Loucy (cell line): Measurements from ENCODE around the gene CCDC70.

Experiments used
- H2AFZ ChIP-seq: fragments of 200-600 bp; sonication (generic); 2 replicates; pipeline ENCODE4 v1.6.0; 2016; ENCODE audit warnings: antibody characterized with exemption, mild to moderate bottlenecking, low read length, moderate library complexity
- H3F3A ChIP-seq: fragments of 200-600 bp; 2 replicates; pipeline ENCODE4 v1.6.0; 2016; ENCODE audit warnings: antibody characterized with exemption, low read depth, mild to moderate bottlenecking
- H3K27me3 ChIP-seq: fragments of 200-600 bp; sonication (generic); 2 replicates; pipeline ENCODE4 v1.6.1; 2014; ENCODE audit warnings: low read length, mild to moderate bottlenecking; ENCODE audit not compliant: insufficient read depth, poor library complexity, severe bottlenecking
- H3K36me3 ChIP-seq: fragments of 200-600 bp; sonication (generic); 2 replicates; pipeline ENCODE4 v1.6.1; 2016; ENCODE audit warnings: low read length; ENCODE audit not compliant: insufficient read depth
- H3K4me1 ChIP-seq: fragments of 200-600 bp; sonication (generic); 2 replicates; pipeline ENCODE4 v1.5.1; 2014; ENCODE audit warnings: low read length, mild to moderate bottlenecking; ENCODE audit not compliant: insufficient read depth, poor library complexity, severe bottlenecking
- H3K4me2 ChIP-seq: fragments of 200-600 bp; sonication (generic); 2 replicates; pipeline ENCODE4 v1.6.0; 2014; ENCODE audit warnings: antibody characterized with exemption, low read length, low read depth, mild to moderate bottlenecking; ENCODE audit not compliant: poor library complexity, severe bottlenecking
- H3K4me3 ChIP-seq: fragments of 200-600 bp; sonication (generic); 2 replicates; pipeline ENCODE4 v1.5.1; 2014; ENCODE audit warnings: low read length, mild to moderate bottlenecking, mixed read lengths; ENCODE audit not compliant: poor library complexity, severe bottlenecking
- H3K79me2 ChIP-seq: fragments of 200-600 bp; sonication (generic); 2 replicates; pipeline ENCODE4 v1.6.1; 2014; ENCODE audit warnings: low read length; ENCODE audit not compliant: insufficient read depth
- H3K9ac ChIP-seq: fragments of 200-600 bp; sonication (generic); 2 replicates; pipeline ENCODE4 v1.6.0; 2014; ENCODE audit warnings: mild to moderate bottlenecking, low read depth, low read length, moderate library complexity; ENCODE audit not compliant: poor library complexity, severe bottlenecking
- H3K9me2 ChIP-seq: fragments of 200-600 bp; sonication (generic); replicated peaks from 2 replicates; pipeline ENCODE4 v1.6.1; 2016; ENCODE audit warnings: low read depth, low read length, mixed read lengths
- H3K9me3 ChIP-seq: fragments of 200-600 bp; sonication (generic); 2 replicates; pipeline ENCODE4 v1.6.1; 2014; ENCODE audit warnings: mild to moderate bottlenecking, antibody characterized with exemption, low read length, low read depth; ENCODE audit not compliant: insufficient read depth
- H4K20me1 ChIP-seq: fragments of 200-600 bp; sonication (generic); 2 replicates; pipeline ENCODE4 v1.6.0; 2014; ENCODE audit warnings: antibody characterized with exemption, low read length, mild to moderate bottlenecking; ENCODE audit not compliant: insufficient read depth, poor library complexity, severe bottlenecking
- CTCF ChIP-seq: fragments of 200-600 bp; sonication (generic); conservative IDR thresholded peaks from 2 replicates; pipeline ENCODE4 v1.5.1; 2014; ENCODE audit warnings: mild to moderate bottlenecking, antibody characterized with exemption, low read length
- EZH2phosphoT487 ChIP-seq: fragments of 200-600 bp; IDR thresholded peaks from 2 replicates; pipeline ENCODE4 v1.6.1; 2018; ENCODE audit warnings: antibody characterized with exemption, mild to moderate bottlenecking, moderate library complexity, borderline replicate concordance

The CCDC70 gene

GRCh38 chr13:51825681-51826254 lies 36.0 kb upstream of the CCDC70 start:
- H3K36me3 ChIP-seq, result no peaks in the 10 kb centered on the region
- no peak for TF ChIP-seq EZH2phosphoT487
- no peak for TF ChIP-seq CTCF
- H3K9me3 ChIP-seq, result no peaks in the 10 kb centered on the region
- peaks cover 54% of the 10 kb centered on the region for H3K4me1 ChIP-seq
- peak overlapping the region; percentile 68 for H3K4me2 ChIP-seq
- no peaks in the 10 kb centered on the region for H3K9me2 ChIP-seq
- no peaks in the 10 kb centered on the region for H4K20me1 ChIP-seq
- H3F3A ChIP-seq, result peaks cover 11% of the 10 kb centered on the region
- no peak overlapping the region for H3K4me3 ChIP-seq
- peak overlapping the region; percentile 25 for H3K9ac ChIP-seq
- H2AFZ ChIP-seq, result no peak overlapping the region
- no peaks in the 10 kb centered on the region for H3K79me2 ChIP-seq
- H3K27me3 ChIP-seq, result no peaks in the 10 kb centered on the region

GRCh38 chr13:51826606-51827005 lies 35.2 kb upstream of the CCDC70 start:
- no peaks in the 10 kb centered on the region for H3K79me2 ChIP-seq
- no peak overlapping the region for H2AFZ ChIP-seq
- no peaks in the 10 kb centered on the region for H3K9me3 ChIP-seq
- H3K4me2 ChIP-seq, result peak overlapping the region; percentile 10
- no peaks in the 10 kb centered on the region for H3K27me3 ChIP-seq
- no peak overlapping the region for H3K9ac ChIP-seq
- no peak overlapping the region for H3K4me3 ChIP-seq
- peaks cover 11% of the 10 kb centered on the region for H3F3A ChIP-seq
- TF ChIP-seq CTCF, result no peak
- TF ChIP-seq EZH2phosphoT487, result no peak
- H4K20me1 ChIP-seq, result no peaks in the 10 kb centered on the region
- no peaks in the 10 kb centered on the region for H3K36me3 ChIP-seq
- H3K9me2 ChIP-seq, result no peaks in the 10 kb centered on the region
- H3K4me1 ChIP-seq, result peaks cover 45% of the 10 kb centered on the region

- Histone ChIP-seq H2AFZ (no peak overlapping the region), H3K36me3 (no peaks in the 10 kb centered on the region), H3K9me2 (no peaks in the 10 kb centered on the region), H3K79me2 (no peaks in the 10 kb centered on the region), H3K9me3 (no peaks in the 10 kb centered on the region), H3K27me3 (no peaks in the 10 kb centered on the region), H3K9ac (no peak overlapping the region), H3K4me3 (no peak overlapping the region), H3K4me1 (peaks cover 43% of the 10 kb centered on the region), H3F3A (peaks cover 8% of the 10 kb centered on the region), H4K20me1 (no peaks in the 10 kb centered on the region), H3K4me2 (no peak overlapping the region)
- TF ChIP-seq EZH2phosphoT487, result no peak
- no peak for TF ChIP-seq CTCF
Measured at GRCh38 chr13:51827254-51827653, 34.5 kb upstream of the CCDC70 start.
